Left forelimb (tissue), 1 donor: Measurements from ENCODE around the gene TWIST1.
A peak's percentile ranks its signal among the peaks of the same experiment; 100 is the strongest.

Source experiments
- DNase-seq: peaks from one replicate; pipeline ENCODE4 v3.0.0-alpha.2; 2018; ENCODE audit warnings: low spot score

The TWIST1 gene

DNA sequence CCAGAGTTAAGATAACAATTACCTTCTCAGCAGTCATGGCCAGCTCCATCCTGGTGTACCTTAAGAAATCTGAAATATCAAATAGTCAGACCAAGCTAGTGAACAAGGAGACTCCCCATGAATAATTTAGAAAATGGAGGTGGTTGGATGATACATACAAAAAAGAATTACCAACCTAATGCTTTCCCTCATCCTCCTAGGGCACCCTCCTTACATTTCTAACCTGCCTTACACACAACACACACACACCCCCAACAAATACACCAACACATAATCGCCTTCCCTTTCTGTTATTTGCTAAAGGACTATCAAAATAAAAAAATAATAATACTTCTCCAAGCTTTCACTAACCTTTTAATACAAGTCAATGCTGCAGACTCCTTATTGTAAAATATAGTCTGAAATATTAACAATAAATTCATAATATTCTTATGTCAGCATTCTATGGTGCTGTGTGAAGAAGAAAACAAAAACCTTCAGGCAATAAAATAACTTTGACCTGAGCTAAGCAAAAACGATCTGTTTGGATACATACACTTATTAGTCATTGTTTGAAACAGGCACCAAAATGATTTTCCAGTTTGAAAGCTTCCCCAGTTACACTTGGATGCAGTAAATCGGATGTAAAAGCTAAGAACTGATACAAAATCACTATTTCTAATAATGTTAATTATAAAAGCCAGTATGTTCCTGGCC lies 3.4 kb downstream of the TWIST1 start:
- no peak for DNase-seq

GRCh38 chr7:19113002-19113350 lies 4.5 kb downstream of the TWIST1 start:
- no peak for DNase-seq

DNA sequence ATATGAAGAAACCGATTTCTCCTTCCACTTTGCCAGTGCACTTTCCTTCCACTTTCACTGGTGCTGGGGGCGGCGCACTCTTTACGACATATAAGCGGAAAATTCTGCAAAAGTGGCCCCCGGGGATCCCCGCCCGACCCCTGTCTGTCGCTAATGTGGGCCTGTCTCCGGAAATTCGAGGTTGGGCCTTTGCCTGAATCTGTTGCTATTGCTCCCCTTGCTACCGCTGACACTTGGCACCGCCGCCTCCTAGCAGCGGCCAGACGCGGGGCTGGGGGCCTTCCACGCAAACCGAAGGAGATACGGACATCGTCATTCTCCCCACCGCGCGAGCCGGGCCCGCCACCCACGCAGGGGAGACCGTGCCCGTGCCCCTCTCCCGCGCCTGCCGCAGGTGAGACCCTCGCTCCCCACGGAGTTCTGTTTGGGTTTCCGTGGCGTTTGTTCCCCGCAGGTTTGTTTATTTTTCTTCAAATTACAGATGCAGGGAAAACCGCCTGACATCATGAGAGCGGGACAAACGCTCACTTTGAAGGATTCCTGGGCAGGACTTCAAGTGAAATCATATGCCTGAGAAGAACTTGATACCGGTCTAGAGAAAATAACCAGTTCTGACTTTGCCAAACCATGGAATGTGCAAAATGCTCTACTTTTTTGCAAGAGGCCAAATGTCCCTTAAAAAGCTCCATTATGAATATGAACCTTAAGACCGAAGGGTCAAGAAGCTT lies 5.0 kb downstream of the TWIST1 start:
- DNase-seq: no peak

DNA sequence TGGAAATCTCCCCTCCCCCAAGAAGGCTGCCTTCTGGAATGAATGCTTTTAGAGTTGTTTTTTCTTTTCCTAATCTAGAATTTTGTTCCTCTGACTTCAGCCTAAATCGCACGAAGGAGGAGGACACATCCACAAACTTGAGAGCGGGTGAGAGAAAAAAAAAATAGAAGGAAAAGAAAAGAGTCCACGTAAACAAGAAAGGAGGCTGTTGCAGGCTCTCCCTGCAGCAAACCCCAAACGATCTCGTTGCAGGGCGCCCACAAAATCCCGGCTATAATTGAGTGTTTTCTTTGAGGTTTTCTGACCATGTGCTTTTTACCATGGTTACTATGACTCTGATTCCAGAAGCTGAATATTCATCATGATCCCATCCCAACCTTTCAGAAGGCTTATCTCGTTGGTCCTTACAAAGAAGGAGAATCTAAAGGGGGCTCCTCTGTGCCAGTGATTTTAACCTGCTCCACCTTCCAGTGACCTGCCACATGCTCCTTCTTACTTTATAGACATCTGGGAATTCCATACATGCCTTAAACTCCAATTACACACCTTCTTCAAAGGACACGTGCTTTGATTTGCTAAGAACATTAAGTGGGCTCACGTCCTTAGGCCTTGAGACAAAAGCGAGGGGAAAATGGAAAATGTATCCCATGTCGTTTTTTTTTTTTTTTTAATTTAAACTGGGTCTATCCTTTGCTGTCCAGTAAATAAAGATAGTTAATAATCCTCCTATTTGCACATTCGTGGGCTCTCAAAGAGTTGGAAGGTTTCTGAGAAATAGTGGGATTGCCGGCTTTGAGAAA lies 5.8 kb downstream of the TWIST1 start:
- DNase-seq: no peak

DNA sequence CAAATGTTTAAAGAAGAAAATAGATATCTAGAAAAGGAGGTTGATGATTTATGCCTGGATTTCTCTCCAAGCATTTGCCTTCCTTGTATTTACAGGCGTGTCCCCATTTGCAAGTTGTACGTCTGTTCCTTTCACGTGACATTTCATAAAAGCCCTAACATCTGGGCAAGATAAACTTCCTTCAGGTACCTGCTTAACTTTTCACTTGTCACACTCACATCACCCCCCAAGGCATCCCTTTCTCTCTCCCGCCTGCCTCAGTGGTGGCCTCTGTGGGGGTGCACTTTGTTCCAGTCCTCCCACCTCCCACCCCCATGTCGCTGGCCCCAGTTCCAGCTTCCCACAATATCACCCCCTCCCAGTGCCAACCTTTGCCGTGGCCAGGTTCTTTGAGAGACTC lies 6.7 kb downstream of the TWIST1 start:
- DNase-seq: no peak

- DNase-seq: no peak
Observed at GRCh38 chr7:19110026-19110730, 7.3 kb downstream of the TWIST1 start.

DNA sequence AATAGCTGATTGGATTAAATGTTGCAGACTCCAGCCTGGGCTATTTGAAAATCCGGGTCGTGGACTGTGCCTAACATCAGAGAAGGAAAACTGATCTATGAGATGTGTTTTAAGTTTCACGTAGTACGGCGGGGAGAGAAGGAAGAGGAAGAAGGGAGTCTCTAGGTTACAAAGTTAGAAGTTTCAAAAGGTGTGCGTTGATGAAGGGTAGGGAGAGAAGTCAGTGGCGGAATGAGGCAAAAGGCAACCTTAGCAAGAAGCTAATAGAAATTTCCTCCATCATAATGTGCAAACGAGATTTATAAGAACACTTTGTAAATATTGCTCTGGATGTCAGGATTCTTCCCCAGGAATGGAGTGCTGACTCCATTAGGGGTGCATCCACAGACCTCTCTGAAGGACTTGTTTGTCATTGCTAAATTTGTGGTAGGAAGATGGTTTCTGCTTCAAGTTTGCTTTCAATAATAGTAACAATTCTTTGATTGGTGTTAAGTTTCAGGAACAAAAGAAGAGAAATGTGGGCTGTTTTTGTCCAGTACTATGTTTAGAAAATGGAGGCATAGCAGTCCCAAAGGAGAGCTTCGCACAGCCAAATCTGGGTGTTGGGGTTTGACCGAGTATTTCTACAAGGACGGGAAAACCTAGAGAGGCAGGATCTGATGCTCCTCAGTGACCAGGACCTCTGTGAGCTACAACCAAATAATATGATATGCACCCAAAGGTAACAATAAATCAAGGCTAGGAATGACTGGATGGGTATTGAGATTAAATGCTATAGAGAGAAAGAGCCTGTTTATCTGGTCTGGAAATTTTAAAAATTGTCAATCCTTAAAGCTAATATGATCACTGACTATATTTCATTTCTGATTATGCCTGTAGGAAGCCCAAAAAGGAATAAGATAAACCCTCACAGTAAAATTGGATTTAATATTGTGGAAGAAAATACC lies 8.2 kb downstream of the TWIST1 start:
- DNase-seq: no peak

DNA sequence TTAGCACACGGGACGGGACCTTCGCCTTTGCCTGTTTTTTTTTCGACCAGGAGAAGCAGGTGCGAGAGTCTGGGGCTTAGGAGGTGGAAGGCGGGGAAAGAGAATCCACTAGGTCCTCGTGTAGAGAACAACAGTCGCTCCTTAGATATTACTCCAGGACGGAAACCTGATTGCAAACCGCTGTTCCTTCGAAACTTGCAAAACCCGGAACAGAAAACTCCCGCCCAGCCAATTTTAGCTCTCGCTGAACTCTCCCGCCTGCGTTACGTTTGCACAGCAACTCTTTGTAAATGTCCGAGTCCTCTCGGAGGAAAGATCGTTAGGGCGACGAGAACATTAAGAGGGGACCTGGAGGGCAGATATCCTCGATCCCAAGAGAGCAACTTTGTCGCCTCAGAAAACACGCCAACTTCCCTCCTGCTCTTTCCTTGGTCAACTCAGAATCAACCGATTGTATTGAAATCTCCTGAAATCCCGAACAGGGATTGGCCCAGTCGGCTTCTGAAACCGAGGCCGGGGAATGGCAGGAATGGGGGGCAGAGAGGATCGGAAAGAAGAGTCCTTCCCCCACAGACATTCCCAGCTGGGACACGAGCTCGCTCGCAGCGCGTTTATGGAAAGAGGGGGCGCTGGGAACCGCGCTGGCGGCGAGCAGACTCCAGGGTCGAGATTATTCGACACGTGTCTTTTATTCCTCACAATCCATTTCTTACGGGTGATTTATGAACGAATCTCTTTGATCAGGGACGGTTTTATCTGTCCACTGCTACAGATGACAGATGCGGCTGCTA lies 9.9 kb downstream of the TWIST1 start:
- peak; percentile 77 for DNase-seq

- DNase-seq: no peak
Observed at GRCh38 chr7:19107081-19107355, 10.4 kb downstream of the TWIST1 start.

GRCh38 chr7:19106241-19107080 lies 11.0 kb downstream of the TWIST1 start:
- no peak for DNase-seq

- DNase-seq: no peak
Observed at GRCh38 chr7:19105546-19105945, 11.9 kb downstream of the TWIST1 start.

DNA sequence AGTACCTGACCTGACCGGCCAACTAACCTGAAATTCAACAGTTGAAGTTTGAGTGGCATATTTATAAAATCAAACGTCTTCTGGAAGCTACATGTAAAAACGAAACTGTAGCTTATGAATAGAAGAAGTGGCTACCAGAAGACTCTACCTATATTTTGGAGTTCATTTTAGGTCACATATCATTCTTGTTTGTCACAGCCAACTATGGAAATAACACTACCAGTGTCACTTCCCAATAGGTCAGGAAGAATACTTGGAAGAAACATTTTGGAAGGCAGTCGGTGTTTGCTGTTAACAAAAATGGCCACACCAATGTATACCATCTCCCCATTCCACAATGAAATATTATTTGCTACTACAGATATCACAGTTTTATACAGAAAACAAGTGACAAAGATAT lies 12.6 kb downstream of the TWIST1 start:
- no peak for DNase-seq

- DNase-seq: no peak
Observed at GRCh38 chr7:19102884-19103283, 14.6 kb downstream of the TWIST1 start.

GRCh38 chr7:19101909-19102308 lies 15.5 kb downstream of the TWIST1 start:
- no peak for DNase-seq

GRCh38 chr7:19101472-19101871 lies 16.0 kb downstream of the TWIST1 start:
- no peak for DNase-seq

DNA sequence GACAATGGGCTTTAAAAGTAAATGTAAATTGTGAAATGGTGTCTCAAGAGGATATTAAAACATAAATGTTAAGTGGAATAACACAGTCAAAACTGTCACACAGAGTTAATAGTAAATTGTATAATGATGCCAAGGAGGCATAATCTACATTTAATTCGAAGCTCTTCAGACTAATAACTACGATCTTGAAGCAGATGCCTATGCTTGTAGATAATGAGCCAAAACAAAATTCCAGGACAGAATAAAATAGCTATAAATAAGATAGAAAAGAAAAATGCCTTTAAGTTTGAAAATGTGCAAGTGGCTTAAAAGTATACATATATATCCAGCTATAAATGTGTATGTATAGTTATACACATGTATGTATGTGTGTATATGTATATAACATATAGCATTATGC lies 17.5 kb downstream of the TWIST1 start:
- no peak for DNase-seq

DNA sequence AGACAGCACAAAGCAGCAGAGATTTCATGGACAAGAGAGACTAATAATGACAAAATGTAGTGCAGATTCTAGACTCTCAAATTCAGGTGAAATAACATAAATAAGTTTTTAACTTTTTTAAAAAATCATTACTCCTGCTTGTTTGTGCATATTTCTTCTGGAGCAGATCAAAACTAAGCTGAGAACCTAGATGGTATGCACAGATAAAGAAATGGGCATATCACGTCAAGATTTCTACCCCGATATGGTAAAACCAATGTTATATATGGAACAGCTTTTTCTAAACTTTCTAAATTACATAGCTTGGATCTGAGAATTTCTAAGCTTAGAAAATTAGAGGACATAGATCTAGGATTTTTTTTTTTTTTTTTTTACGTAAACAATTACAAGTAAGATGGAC lies 18.2 kb downstream of the TWIST1 start:
- no peak for DNase-seq

DNA sequence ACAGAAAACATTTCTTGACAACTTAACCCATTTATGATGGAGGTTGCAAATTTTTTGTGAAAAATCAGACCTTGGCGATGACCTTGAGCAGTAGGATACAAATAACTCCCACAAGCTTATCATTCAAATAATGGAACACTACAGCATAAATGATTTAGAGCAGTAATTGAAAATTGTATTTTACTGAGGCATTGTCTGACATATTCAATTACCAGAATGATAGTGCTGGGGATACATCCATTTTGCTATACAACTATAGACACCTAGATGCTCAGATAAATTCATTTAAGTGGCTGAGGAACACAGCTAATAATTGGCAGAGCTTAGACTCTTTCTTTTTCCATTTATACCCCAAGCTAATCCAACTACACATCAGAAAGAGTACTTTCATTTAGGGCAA lies 18.9 kb downstream of the TWIST1 start:
- no peak for DNase-seq

- DNase-seq: no peak
Observed at GRCh38 chr7:19097165-19098055, 20.0 kb downstream of the TWIST1 start.
